GM13977 (cell line): ENCODE measurements around the gene KANSL3.
"Not testable (repeated sequence)": the region's sequence is repeated elsewhere in the genome, so short reads cannot be mapped to it uniquely, and the experiment has no call there.

Experiments
- DNase-seq: peaks from one replicate; pipeline ENCODE4 v3.0.0; 2012; ENCODE audit warnings: low spot score
- CTCF ChIP-seq: IDR thresholded peaks from 2 replicates; pipeline ENCODE4 v1.5.1; 2012; ENCODE audit warnings: mild to moderate bottlenecking, control low read depth; ENCODE audit not compliant: insufficient read depth; ENCODE audit errors: extremely low read depth, missing control alignments
- in situ Hi-C: fragments of 300-500 bp; cut with MboI; formaldehyde crosslinking; loops from one replicate; pipeline ENCODE4 v1.12.0; 2022; ENCODE audit warnings: low sequenced_read_pairs, low pct_unique_long_range_greater_than_20kb, mixed read lengths, inconsistent platforms; ENCODE audit not compliant: unreplicated experiment

The KANSL3 gene

GRCh38 chr2:96555146-96555610 lies 82.9 kb downstream of the KANSL3 start:
- TF ChIP-seq CTCF = no peak
- peak; percentile 14 for DNase-seq
- in situ Hi-C loops = no loop called here

GRCh38 chr2:96554293-96555145 lies 83.6 kb downstream of the KANSL3 start:
- in situ Hi-C loops = no loop called here

GRCh38 chr2:96553957-96554292 lies 84.2 kb downstream of the KANSL3 start:
- DNase-seq = not testable (repeated sequence)

More at GRCh38 chr2:96554293-96555145, 83.6 kb downstream of the KANSL3 start:
- peak; percentile 94 for TF ChIP-seq CTCF
- DNase-seq = peak; percentile 83

GRCh38 chr2:96553176-96553956 lies 84.7 kb downstream of the KANSL3 start:
- no peak for TF ChIP-seq CTCF
- DNase-seq = peak; percentile 23
- in situ Hi-C loops = no loop called here

More at GRCh38 chr2:96553957-96554292, 84.2 kb downstream of the KANSL3 start:
- in situ Hi-C loops = not testable (repeated sequence)

GRCh38 chr2:96552315-96553175 lies 85.6 kb downstream of the KANSL3 start:
- in situ Hi-C loops = no loop called here
- no peak for TF ChIP-seq CTCF
- DNase-seq = peak; percentile 14

GRCh38 chr2:96551605-96552314 lies 86.4 kb downstream of the KANSL3 start:
- in situ Hi-C loops = no loop called here
- peak; percentile 12 for DNase-seq

More at GRCh38 chr2:96551605-96552314, 86.4 kb downstream of the KANSL3 start:
- no peak for TF ChIP-seq CTCF
